Activated CD4-positive, CD25-positive, alpha-beta regulatory T cell (primary cell): ENCODE measurements around the gene EDDM3A.
"Not testable (repeated sequence)": the region's sequence is repeated elsewhere in the genome, so short reads cannot be mapped to it uniquely, and the experiment has no call there.

Experiments used
- DNase-seq, 4 experiments: peaks; one replicate each; lab custom pipeline; 2025; lab: John Stamatoyannopoulos, UW

Gene EDDM3A

GRCh38 chr14:20733684-20734429 is 11.8 kb upstream of the EDDM3A start:
- no peak for DNase-seq

GRCh38 chr14:20734430-20734806 is 11.3 kb upstream of the EDDM3A start:
- DNase-seq = no peak

GRCh38 chr14:20738292-20738691 is 7.4 kb upstream of the EDDM3A start:
- DNase-seq = not testable (repeated sequence)

- DNase-seq = no peak
Measured at GRCh38 chr14:20742132-20742531, 3.6 kb upstream of the EDDM3A start.

GRCh38 chr14:20743556-20743955 is 2.1 kb upstream of the EDDM3A start:
- DNase-seq = no peak

- no peak for DNase-seq
Measured at GRCh38 chr14:20746566-20746965, 879 bp downstream of the EDDM3A start.

GRCh38 chr14:20748439-20748838 is 2.8 kb downstream of the EDDM3A start:
- DNase-seq = no peak

GRCh38 chr14:20750194-20750593 is 4.5 kb downstream of the EDDM3A start:
- no peak for DNase-seq

GRCh38 chr14:20751963-20752562 is 6.4 kb downstream of the EDDM3A start:
- no peak for DNase-seq

GRCh38 chr14:20754308-20754707 is 8.6 kb downstream of the EDDM3A start:
- DNase-seq = no peak

GRCh38 chr14:20755037-20755436 is 9.3 kb downstream of the EDDM3A start:
- no peak for DNase-seq

- DNase-seq = no peak
Measured at GRCh38 chr14:20757965-20758364, 12.3 kb downstream of the EDDM3A start.

- not testable (repeated sequence) for DNase-seq
Measured at GRCh38 chr14:20759465-20759864, 13.8 kb downstream of the EDDM3A start.

GRCh38 chr14:20760950-20761349 is 15.3 kb downstream of the EDDM3A start:
- DNase-seq = no peak

GRCh38 chr14:20768593-20768892 is 22.9 kb downstream of the EDDM3A start:
- DNase-seq = no peak

GRCh38 chr14:20769421-20769820 is 23.7 kb downstream of the EDDM3A start:
- DNase-seq = no peak

- no peak for DNase-seq
Measured at GRCh38 chr14:20772650-20773049, 27.0 kb downstream of the EDDM3A start.

- no peak for DNase-seq
Measured at GRCh38 chr14:20774258-20774824, 28.7 kb downstream of the EDDM3A start.

- DNase-seq = no peak
Measured at GRCh38 chr14:20775043-20775442, 29.4 kb downstream of the EDDM3A start.

- DNase-seq = no peak
Measured at GRCh38 chr14:20775901-20776300, 30.2 kb downstream of the EDDM3A start.

GRCh38 chr14:20781803-20782202 is 36.1 kb downstream of the EDDM3A start:
- no peak for DNase-seq

GRCh38 chr14:20782280-20782890 is 36.7 kb downstream of the EDDM3A start:
- no peak for DNase-seq

GRCh38 chr14:20787025-20787424 is 41.3 kb downstream of the EDDM3A start:
- DNase-seq = no peak
